IPS-18a (cell line): ENCODE results near the gene DKKL1.
A peak's percentile ranks its signal among the peaks of the same experiment; 100 is the strongest.
"Not testable (repeated sequence)": the region's sequence is repeated elsewhere in the genome, so short reads cannot be mapped to it uniquely, and the experiment has no call there.

ENCODE experiments used
- H3K27ac ChIP-seq: one replicate; pipeline ENCODE4 v1.5.1; 2013; ENCODE audit warnings: low read length
- H3K27me3 ChIP-seq: one replicate; pipeline ENCODE4 v1.6.1; 2013; ENCODE audit warnings: mild to moderate bottlenecking, low read length; ENCODE audit not compliant: control insufficient read depth, insufficient read depth
- H3K36me3 ChIP-seq: one replicate; pipeline ENCODE4 v1.6.1; 2013; ENCODE audit warnings: low read depth, low read length; ENCODE audit not compliant: control insufficient read depth
- H3K4me1 ChIP-seq: one replicate; pipeline ENCODE4 v1.6.1; 2013; ENCODE audit warnings: low read depth, low read length; ENCODE audit not compliant: control insufficient read depth
- H3K4me3 ChIP-seq: one replicate; pipeline ENCODE4 v1.5.1; 2013; ENCODE audit warnings: low read length
- H3K9ac ChIP-seq: one replicate; pipeline ENCODE4 v1.6.1; 2013; ENCODE audit warnings: mild to moderate bottlenecking, low read length, moderate library complexity
- H3K9me3 ChIP-seq: one replicate; pipeline ENCODE4 v1.6.1; 2013; ENCODE audit warnings: low read depth, low read length; ENCODE audit not compliant: control insufficient read depth

The DKKL1 gene

DNA sequence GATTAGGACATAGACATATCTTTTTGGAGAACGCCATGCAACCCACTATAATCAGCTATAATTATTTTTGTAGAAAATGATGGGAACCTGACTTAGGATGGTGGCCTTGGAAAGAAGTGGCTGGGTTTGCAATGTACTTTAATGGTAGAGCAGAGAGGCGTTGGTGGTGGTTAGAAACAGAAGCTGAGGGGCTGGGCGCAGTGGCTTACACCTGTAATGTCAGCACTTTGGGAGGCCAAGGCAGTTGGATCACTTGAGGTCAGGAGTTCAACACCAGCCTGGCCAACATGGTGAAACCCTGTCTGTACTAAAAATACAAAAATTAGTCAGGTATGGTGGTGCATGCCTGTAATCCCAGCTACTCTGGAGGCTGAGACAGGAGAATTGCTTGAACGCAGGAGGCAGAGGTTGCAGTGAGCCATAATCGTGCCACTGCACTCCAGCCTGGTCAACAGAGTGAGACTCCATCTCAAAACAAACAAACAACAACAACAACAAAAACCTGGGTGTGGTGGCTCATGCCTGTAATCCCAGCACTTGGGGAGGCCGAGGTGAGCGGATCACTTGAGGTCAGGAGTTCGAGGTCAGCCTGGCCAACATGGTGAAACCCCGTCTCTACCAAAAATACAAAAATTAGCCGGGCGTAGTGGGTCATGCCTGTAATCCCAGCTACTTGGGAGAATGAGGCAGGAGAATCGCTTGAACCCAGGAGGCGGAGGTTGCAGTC lies 30.8 kb upstream of the DKKL1 start:
- H3K4me3 ChIP-seq, H3K9ac ChIP-seq, H3K27ac ChIP-seq, H3K9me3 ChIP-seq, H3K4me1 ChIP-seq, H3K36me3 ChIP-seq: not testable (repeated sequence)
- peaks cover 14% of the 10 kb centered on the region for H3K27me3 ChIP-seq

GRCh38 chr19:49333418-49333805 lies 30.3 kb upstream of the DKKL1 start:
- H3K9ac ChIP-seq: no peak overlapping the region
- H3K27ac ChIP-seq: no peak overlapping the region
- H3K36me3 ChIP-seq: no peaks in the 10 kb centered on the region
- H3K9me3 ChIP-seq: no peaks in the 10 kb centered on the region
- no peak overlapping the region for H3K4me3 ChIP-seq
- H3K27me3 ChIP-seq: peaks cover 20% of the 10 kb centered on the region
- H3K4me1 ChIP-seq: peaks cover 7% of the 10 kb centered on the region

DNA sequence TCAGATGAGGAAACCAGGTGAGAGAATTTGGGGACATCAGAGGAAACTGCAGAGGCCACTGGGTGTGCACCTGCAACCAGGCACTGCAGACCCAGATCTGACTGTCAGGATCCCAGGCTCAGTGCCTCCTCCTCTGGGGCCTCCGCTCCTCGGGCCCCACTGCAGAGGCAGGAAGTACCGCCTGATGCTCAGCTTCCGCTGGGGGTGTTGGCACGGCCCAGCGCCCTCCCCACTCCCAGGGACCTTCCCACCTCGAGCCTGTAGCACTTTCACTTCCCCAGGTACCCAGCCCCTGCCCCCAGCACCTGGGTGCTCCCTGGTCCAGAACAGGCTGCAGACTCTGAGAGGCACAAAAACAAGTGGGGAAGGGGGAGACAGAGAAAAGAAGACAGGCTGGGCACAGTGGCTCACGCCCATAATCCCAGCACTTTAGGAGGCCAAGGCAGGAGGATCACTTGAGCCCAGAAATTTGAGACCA lies 29.8 kb upstream of the DKKL1 start:
- Histone ChIP-seq H3K27ac (no peak overlapping the region), H3K9ac (no peak overlapping the region), H3K9me3 (no peaks in the 10 kb centered on the region), H3K4me3 (no peak overlapping the region), H3K27me3 (peaks cover 20% of the 10 kb centered on the region), H3K36me3 (no peaks in the 10 kb centered on the region), H3K4me1 (peaks cover 7% of the 10 kb centered on the region)

DNA sequence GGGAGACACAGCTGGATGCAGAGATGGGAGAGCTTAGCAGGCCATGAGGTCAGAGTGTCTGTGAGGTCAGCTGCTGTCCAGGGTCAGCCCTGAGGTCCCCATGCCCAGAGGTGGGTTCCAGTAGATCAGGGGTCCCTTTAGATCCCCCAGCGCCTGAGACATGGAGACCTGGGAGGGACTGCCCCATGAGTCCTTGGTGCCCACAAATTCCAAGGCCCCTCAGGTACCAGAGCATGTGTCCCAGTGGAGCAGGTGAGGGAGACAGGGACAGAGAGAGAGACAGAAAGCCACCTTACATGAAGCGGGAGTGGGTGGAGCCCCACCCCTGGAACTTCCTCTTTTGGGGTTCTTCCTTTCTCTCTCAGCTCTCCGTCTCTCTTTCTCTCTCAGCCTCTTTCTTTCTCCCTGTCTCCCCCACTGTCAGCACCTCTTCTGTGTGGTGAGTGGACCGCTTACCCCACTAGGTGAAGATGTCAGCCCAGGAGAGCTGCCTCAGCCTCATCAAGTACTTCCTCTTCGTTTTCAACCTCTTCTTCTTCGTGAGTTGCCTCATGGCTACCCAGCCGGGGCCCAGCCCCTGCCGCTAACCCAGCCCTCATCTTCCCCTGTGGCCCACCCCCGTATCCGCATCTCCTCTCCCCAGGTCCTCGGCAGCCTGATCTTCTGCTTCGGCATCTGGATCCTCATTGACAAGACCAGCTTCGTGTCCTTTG lies 28.4 kb upstream of the DKKL1 start, which contains the start of gene CD37:
Gene CD37, plus strand, starts transcription at position 336 of the 713 bp plus-strand sequence. Its CDS starts 135 bp downstream, at position 471.
- Histone ChIP-seq H3K9ac (no peak within 1 kb of the TSS), H3K4me1 (peaks cover 7% of the 10 kb centered on the region), H3K27ac (no peak within 1 kb of the TSS), H3K27me3 (peaks cover 20% of the 10 kb centered on the region), H3K4me3 (no peak within 1 kb of the TSS), H3K36me3 (no peaks in the 10 kb centered on the region), H3K9me3 (no peaks in the 10 kb centered on the region)

- Histone ChIP-seq H3K4me3 (no peak overlapping the region), H3K9ac (no peak overlapping the region), H3K27me3 (peaks cover 20% of the 10 kb centered on the region), H3K36me3 (peaks cover 2% of the 10 kb centered on the region), H3K4me1 (peaks cover 7% of the 10 kb centered on the region), H3K9me3 (no peaks in the 10 kb centered on the region), H3K27ac (no peak overlapping the region)
Measured at GRCh38 chr19:49335784-49336481, 27.7 kb upstream of the DKKL1 start.

- H3K36me3 ChIP-seq: peaks cover 9% of the 10 kb centered on the region
- peaks cover 7% of the 10 kb centered on the region for H3K4me1 ChIP-seq
- no peaks in the 10 kb centered on the region for H3K9me3 ChIP-seq
- no peak overlapping the region for H3K27ac ChIP-seq
- H3K4me3 ChIP-seq: no peak overlapping the region
- H3K9ac ChIP-seq: no peak overlapping the region
- H3K27me3 ChIP-seq: peaks cover 20% of the 10 kb centered on the region
Measured at GRCh38 chr19:49336482-49337266, 27.0 kb upstream of the DKKL1 start.

DNA sequence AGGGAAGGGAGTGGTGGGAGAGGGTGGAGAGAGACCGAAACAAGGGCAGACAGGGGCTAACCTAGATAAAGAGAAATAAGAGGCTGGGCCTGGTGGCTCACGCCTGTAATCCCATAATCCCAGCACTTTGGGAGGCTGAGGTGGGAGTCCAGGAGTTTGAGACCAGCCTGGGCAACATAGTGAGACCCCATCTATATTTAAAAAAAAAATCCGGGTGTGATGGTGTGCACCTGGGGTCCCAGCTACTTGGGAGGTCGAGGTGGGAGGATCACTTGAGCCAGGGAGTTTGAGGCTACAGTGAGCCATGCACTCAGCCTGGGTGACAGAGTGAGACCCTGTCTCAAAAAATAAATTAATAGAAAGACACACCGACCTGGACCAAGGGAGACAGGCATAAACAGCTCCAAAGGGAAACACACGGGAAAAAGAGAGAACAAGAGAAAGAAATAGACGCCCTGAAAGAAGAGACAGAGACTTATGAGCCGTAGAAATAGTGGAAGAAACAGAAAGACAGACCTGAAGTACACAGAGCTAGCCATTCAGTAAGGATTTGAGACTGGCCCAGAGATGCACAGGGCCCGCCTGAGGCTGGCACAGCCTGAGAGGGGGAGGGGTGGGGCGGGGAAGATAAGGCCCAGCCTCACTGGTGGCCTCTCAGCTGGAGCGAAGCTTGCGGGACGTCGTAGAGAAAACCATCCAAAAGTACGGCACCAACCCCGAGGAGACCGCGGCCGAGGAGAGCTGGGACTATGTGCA lies 26.2 kb upstream of the DKKL1 start:
- H3K27me3 ChIP-seq: peaks cover 20% of the 10 kb centered on the region
- peaks cover 7% of the 10 kb centered on the region for H3K4me1 ChIP-seq
- no peaks in the 10 kb centered on the region for H3K9me3 ChIP-seq
- no peak overlapping the region for H3K9ac ChIP-seq
- H3K4me3 ChIP-seq: peak overlapping the region; percentile 54
- peaks cover 15% of the 10 kb centered on the region for H3K36me3 ChIP-seq
- no peak overlapping the region for H3K27ac ChIP-seq

GRCh38 chr19:49338023-49338677 lies 25.5 kb upstream of the DKKL1 start:
- peaks cover 7% of the 10 kb centered on the region for H3K4me1 ChIP-seq
- peak overlapping the region; percentile 54 for H3K4me3 ChIP-seq
- peaks cover 22% of the 10 kb centered on the region for H3K36me3 ChIP-seq
- peaks cover 20% of the 10 kb centered on the region for H3K27me3 ChIP-seq
- no peak overlapping the region for H3K9ac ChIP-seq
- H3K9me3 ChIP-seq: no peaks in the 10 kb centered on the region
- no peak overlapping the region for H3K27ac ChIP-seq

GRCh38 chr19:49338691-49339300 lies 24.9 kb upstream of the DKKL1 start:
- peak overlapping the region; percentile 35 for H3K9ac ChIP-seq
- H3K36me3 ChIP-seq: peaks cover 28% of the 10 kb centered on the region
- peak overlapping the region; percentile 54 for H3K4me3 ChIP-seq

More at GRCh38 chr19:49338691-49339300, 24.9 kb upstream of the DKKL1 start:
- Histone ChIP-seq H3K4me1 (peaks cover 7% of the 10 kb centered on the region), H3K27ac (peak overlapping the region; percentile 44), H3K9me3 (no peaks in the 10 kb centered on the region), H3K27me3 (peaks cover 20% of the 10 kb centered on the region)
